Glutamatergic neuron (in vitro differentiated cells): ENCODE data around the gene LATS2. TPM values are rescaled to one million over a fixed set of nuclear protein-coding genes. Genes with fewer than 3 reads are reported as not detected.

Experiments
- DNase-seq: peaks from one replicate; pipeline ENCODE4 v3.0.0; 2022
- H3K27ac Mint-ChIP-seq: one replicate; pipeline ENCODE4 v1.8.0; 2020; ENCODE audit warnings: mild to moderate bottlenecking, mixed read lengths, inconsistent platforms; ENCODE audit not compliant: unreplicated experiment
- H3K27me3 Mint-ChIP-seq: one replicate; pipeline ENCODE4 v1.8.0; 2020; ENCODE audit warnings: mild to moderate bottlenecking, moderate library complexity, mixed read lengths, inconsistent platforms; ENCODE audit not compliant: unreplicated experiment
- H3K36me3 Mint-ChIP-seq: one replicate; pipeline ENCODE4 v1.8.0; 2020; ENCODE audit warnings: mild to moderate bottlenecking, mixed read lengths, inconsistent platforms; ENCODE audit not compliant: unreplicated experiment
- H3K4me1 Mint-ChIP-seq: one replicate; pipeline ENCODE4 v1.8.0; 2020; ENCODE audit warnings: mild to moderate bottlenecking, low read depth, mixed read lengths, inconsistent platforms; ENCODE audit not compliant: unreplicated experiment
- H3K4me3 Mint-ChIP-seq: one replicate; pipeline ENCODE4 v1.8.0; 2020; ENCODE audit warnings: mild to moderate bottlenecking, mixed read lengths, inconsistent platforms; ENCODE audit not compliant: unreplicated experiment
- H3K9me3 Mint-ChIP-seq: one replicate; pipeline ENCODE4 v1.8.0; 2020; ENCODE audit warnings: mild to moderate bottlenecking, moderate library complexity, mixed read lengths, inconsistent platforms; ENCODE audit not compliant: unreplicated experiment
- CTCF ChIP-seq: fragments of 200-600 bp; sonication (generic); IDR thresholded peaks from one replicate; pipeline ENCODE4 v1.5.0; 2021; ENCODE audit not compliant: partially characterized antibody, unreplicated experiment
- total RNA-seq: library from RNA; stranded (reverse); fragmentation: NEBNext Ultra II Directional; extraction: Animal tissue kit (Norgen Biotek cat#: 25700); gene quantifications from one replicate; pipeline ENCODE4 v1.2.1, GENCODE V29; 2021; ENCODE audit not compliant: unreplicated experiment

Gene LATS2
- total RNA-seq, 1 donor from 2014 or later: 2.2 TPM

DNA sequence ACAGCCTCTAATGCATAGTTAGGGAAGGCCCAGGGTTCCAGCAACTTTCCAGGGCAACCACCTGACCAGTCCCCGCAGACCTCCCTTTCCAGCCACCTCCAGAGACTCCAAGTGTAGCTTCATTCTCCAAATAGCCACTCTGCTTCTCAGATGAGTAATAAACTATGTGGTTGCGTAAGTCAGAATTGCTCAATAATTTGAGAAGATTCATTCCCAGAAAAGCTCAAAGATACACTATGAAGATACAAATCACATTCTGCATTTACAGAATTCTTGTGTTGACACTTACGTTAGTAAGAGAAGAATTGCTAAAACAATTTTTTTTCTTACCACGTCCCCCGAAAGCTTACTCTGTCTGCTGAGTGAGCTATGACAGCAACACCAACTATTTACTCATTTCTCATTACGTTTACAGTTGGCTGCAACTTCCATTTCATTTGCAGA is 8.2 kb upstream of the LATS2 start:
- Mint-ChIP-seq H3K27ac (no peak overlapping the region), H3K36me3 (no peaks in the 10 kb centered on the region), H3K27me3 (peaks cover 1% of the 10 kb centered on the region), H3K9me3 (peaks cover 2% of the 10 kb centered on the region), H3K4me3 (no peak overlapping the region), H3K4me1 (no peaks in the 10 kb centered on the region)
- no peak for DNase-seq
- no peak for TF ChIP-seq CTCF

- Mint-ChIP-seq H3K27ac (no peak overlapping the region), H3K27me3 (peaks cover 1% of the 10 kb centered on the region), H3K4me1 (no peaks in the 10 kb centered on the region), H3K36me3 (no peaks in the 10 kb centered on the region), H3K9me3 (peaks cover 2% of the 10 kb centered on the region), H3K4me3 (no peak overlapping the region)
- no peak for TF ChIP-seq CTCF
- DNase-seq: no peak
Observed at GRCh38 chr13:21067848-21068247, 6.5 kb upstream of the LATS2 start.

- no peaks in the 10 kb centered on the region for H3K36me3 Mint-ChIP-seq
- no peak overlapping the region for H3K27ac Mint-ChIP-seq
- peaks cover 1% of the 10 kb centered on the region for H3K27me3 Mint-ChIP-seq
- H3K4me1 Mint-ChIP-seq: no peaks in the 10 kb centered on the region
- DNase-seq: no peak
- H3K4me3 Mint-ChIP-seq: no peak overlapping the region
- no peak for TF ChIP-seq CTCF
- H3K9me3 Mint-ChIP-seq: peaks cover 2% of the 10 kb centered on the region
Observed at GRCh38 chr13:21066946-21067345, 5.6 kb upstream of the LATS2 start.

DNA sequence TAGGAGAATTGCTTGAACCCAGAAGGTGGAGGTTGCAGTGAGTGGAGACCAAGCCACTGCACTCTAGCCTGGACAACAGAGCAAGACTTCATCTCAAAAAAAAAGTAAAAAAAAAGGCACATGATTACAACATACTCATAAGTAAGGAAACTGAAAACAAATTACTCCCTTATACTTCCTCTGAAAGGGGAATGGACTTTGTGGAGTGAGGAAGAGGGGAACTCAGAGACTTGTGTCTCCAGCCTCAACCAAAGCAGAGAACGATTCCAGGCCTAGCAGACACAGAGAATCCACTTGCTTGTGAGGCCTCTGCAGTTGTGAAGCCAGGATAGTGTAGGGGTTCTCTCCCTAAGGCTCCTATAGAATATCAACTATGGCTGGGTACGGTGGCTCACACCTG is 4.3 kb upstream of the LATS2 start:
- no peak overlapping the region for H3K4me3 Mint-ChIP-seq
- no peak for TF ChIP-seq CTCF
- no peak overlapping the region for H3K27ac Mint-ChIP-seq
- no peaks in the 10 kb centered on the region for H3K36me3 Mint-ChIP-seq
- H3K27me3 Mint-ChIP-seq: no peaks in the 10 kb centered on the region
- H3K9me3 Mint-ChIP-seq: peaks cover 4% of the 10 kb centered on the region
- DNase-seq: no peak
- no peaks in the 10 kb centered on the region for H3K4me1 Mint-ChIP-seq

- Mint-ChIP-seq H3K4me1 (no peaks in the 10 kb centered on the region), H3K36me3 (no peaks in the 10 kb centered on the region), H3K9me3 (peaks cover 4% of the 10 kb centered on the region), H3K27me3 (peaks cover 6% of the 10 kb centered on the region), H3K27ac (no peak overlapping the region), H3K4me3 (no peak overlapping the region)
- DNase-seq: no peak
- no peak for TF ChIP-seq CTCF
Observed at GRCh38 chr13:21063031-21063430, 1.6 kb upstream of the LATS2 start.
